GM19351 (cell line): Measurements from ENCODE around the gene MYOD1.
A peak's percentile ranks its signal among the peaks of the same experiment; 100 is the strongest.

Experiments used
- ATAC-seq: cut with Tn5 transposase; IDR thresholded peaks from one replicate; pipeline ENCODE4 v1.9.1; 2021; ENCODE audit warnings: mild to moderate bottlenecking, moderate library complexity; ENCODE audit not compliant: unreplicated experiment

Gene MYOD1

GRCh38 chr11:17700991-17701390, 18.4 kb upstream of the MYOD1 start:
- no peak for ATAC-seq

- ATAC-seq = no peak
These were observed 16.5 kb upstream of the MYOD1 start for GRCh38 chr11:17702876-17703275.

- peak; percentile 73 for ATAC-seq
These were observed 15.4 kb upstream of the MYOD1 start for GRCh38 chr11:17703951-17704350.

- ATAC-seq = no peak
These were observed 11.5 kb upstream of the MYOD1 start for GRCh38 chr11:17707830-17708229.

GRCh38 chr11:17711836-17712235, 7.5 kb upstream of the MYOD1 start:
- ATAC-seq = no peak

GRCh38 chr11:17713851-17714250, 5.5 kb upstream of the MYOD1 start:
- no peak for ATAC-seq

- ATAC-seq = no peak
These were observed 5.0 kb upstream of the MYOD1 start for GRCh38 chr11:17714356-17714854.

GRCh38 chr11:17714870-17715269, 4.5 kb upstream of the MYOD1 start:
- ATAC-seq = no peak

GRCh38 chr11:17716807-17717206, 2.6 kb upstream of the MYOD1 start:
- no peak for ATAC-seq

GRCh38 chr11:17718015-17718414, 1.4 kb upstream of the MYOD1 start:
- ATAC-seq = no peak

GRCh38 chr11:17718510-17718962, 835 bp upstream of the MYOD1 start:
- no peak for ATAC-seq

GRCh38 chr11:17719938-17720795, 796 bp downstream of the MYOD1 start:
- ATAC-seq = no peak

- ATAC-seq = no peak
These were observed 1.4 kb downstream of the MYOD1 start for GRCh38 chr11:17720796-17721171.

- no peak for ATAC-seq
These were observed 2.0 kb downstream of the MYOD1 start for GRCh38 chr11:17721242-17721999.

- ATAC-seq = no peak
These were observed 2.8 kb downstream of the MYOD1 start for GRCh38 chr11:17722000-17722643.

- no peak for ATAC-seq
These were observed 4.9 kb downstream of the MYOD1 start for GRCh38 chr11:17724020-17724908.

- no peak for ATAC-seq
These were observed 5.8 kb downstream of the MYOD1 start for GRCh38 chr11:17725174-17725573.

GRCh38 chr11:17730137-17730536, 10.8 kb downstream of the MYOD1 start:
- ATAC-seq = no peak

GRCh38 chr11:17730608-17731462, 11.5 kb downstream of the MYOD1 start:
- peak; percentile 83 for ATAC-seq
